DLD1 (cell line): Measurements from ENCODE around the gene SLC7A14.

ENCODE experiments used
- in situ Hi-C: cut with HindIII; loops from 2 replicates; pipeline ENCODE4 v1.10.0; 2017; ENCODE audit warnings: low sequenced_read_pairs

Gene SLC7A14

DNA sequence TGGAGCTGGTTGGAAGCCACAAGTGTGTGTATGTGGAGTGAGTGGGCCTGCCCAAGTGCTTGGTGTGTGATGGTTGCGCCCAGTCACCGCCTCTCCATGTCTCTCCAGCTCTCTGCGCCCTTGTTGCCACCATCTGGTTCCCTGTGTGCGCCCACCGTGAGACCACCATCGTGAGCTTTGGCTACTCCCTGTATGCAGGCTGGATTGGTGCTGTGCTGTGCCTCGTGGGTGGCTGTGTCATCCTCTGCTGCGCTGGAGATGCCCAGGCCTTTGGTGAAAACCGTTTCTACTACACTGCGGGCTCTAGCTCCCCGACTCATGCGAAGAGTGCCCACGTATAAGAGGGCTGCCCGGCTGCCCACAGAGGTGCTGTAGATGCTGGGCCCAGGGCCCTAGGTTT is 153.5 kb downstream of the SLC7A14 start:
- in situ Hi-C loops = no loop called here

- in situ Hi-C loops = no loop called here
Observed at GRCh38 chr3:170431054-170431453, 154.8 kb downstream of the SLC7A14 start.

GRCh38 chr3:170429050-170429449 is 156.8 kb downstream of the SLC7A14 start:
- in situ Hi-C loops = loop anchor here (10.0 kb wide), 1 partner anchor 386 kb away; no protein-coding TSS in a partner anchor

GRCh38 chr3:170428095-170428494 is 157.8 kb downstream of the SLC7A14 start:
- in situ Hi-C loops = loop anchor here (10.0 kb wide), 1 partner anchor 387 kb away; no protein-coding TSS in a partner anchor

DNA sequence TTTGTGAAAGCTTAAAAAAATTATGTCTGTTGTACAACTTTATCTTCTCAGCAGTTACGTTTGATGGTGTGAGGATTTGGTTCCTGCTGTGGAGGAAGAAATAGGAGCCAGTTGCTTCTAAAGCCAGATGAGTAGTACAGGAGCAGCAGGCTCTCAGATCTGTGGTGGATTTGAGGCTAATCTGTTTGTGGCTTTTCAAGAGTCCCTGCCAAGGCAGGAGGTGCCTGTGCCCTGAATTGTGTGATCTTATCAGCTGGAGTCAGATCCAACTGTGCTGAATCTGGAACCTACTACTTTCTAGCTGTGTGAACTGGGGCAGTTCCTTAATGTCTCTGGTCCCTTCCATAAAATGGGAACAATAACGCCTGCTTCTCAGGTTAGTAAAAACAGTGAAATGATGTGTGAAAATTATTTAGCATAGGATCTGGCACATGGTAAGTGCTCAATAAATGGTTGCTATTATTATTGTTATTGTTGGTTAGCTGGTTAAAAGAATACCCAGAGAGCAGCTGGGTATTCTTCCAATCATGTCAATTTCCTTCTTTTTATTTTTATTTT is 159.6 kb downstream of the SLC7A14 start:
- in situ Hi-C loops = loop anchor here (10.0 kb wide), 1 partner anchor 388 kb away; no protein-coding TSS in a partner anchor

GRCh38 chr3:170425491-170426239 is 160.2 kb downstream of the SLC7A14 start:
- in situ Hi-C loops = loop anchor here (10.0 kb wide), 1 partner anchor 389 kb away; no protein-coding TSS in a partner anchor

GRCh38 chr3:170424879-170425278 is 161.0 kb downstream of the SLC7A14 start:
- in situ Hi-C loops = loop anchor here (10.0 kb wide), 1 partner anchor 390 kb away; no protein-coding TSS in a partner anchor

GRCh38 chr3:170423001-170423615 is 162.8 kb downstream of the SLC7A14 start:
- in situ Hi-C loops = loop anchor here (10.0 kb wide), 1 partner anchor 392 kb away; no protein-coding TSS in a partner anchor

DNA sequence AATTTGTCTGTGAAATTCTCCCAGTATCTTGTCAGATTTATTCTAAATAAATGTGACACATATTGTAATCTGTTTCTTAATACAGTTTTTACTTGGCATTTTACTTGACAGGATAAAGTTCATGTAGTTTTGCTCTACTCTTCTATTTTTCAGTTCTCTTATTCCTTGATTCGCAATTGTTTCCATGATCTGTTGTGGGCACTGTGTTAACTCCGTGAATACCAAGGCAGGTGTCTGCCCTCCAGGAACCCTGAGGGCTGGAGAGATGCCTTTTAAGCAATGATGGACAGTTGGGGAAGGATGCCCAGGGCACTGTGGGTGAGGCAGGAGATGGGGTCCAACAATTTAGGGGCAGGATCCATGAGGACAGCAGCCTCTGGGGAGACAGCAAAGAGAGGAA is 164.1 kb downstream of the SLC7A14 start:
- in situ Hi-C loops = loop anchor here (10.0 kb wide), 1 partner anchor 393 kb away; no protein-coding TSS in a partner anchor

- in situ Hi-C loops = loop anchor here (10.0 kb wide), 1 partner anchor 394 kb away; no protein-coding TSS in a partner anchor
Observed at GRCh38 chr3:170421111-170421641, 164.7 kb downstream of the SLC7A14 start.

GRCh38 chr3:170420307-170420821 is 165.5 kb downstream of the SLC7A14 start:
- in situ Hi-C loops = loop anchor here (10.0 kb wide), 1 partner anchor 394 kb away; no protein-coding TSS in a partner anchor

DNA sequence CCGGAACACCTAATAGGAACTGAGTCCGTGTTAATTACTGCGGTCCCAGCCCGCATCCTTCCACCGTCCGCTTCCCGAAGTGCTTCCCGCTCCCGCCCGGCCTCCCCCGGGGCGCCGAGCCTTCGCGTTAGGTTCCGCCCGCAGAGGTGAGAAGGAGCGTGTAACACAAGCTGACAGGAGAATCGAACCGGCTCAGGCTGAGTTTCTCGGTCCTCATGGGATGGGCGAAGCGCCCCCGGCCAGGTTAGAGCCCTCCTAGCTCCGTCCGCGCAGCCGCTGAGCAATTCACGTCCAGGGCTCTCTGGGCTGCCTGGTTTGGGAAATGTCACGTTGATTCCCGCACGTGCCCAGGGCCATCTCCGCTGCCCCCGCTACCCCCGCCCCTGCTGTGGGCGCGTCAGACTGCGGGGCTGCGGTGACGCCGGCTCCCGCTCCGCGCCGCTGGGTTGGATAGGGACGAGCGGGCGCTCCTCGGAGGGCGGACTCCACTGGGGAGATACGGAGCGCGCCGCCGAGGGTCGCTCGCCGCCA is 166.3 kb downstream of the SLC7A14 start:
- in situ Hi-C loops = loop anchor here (10.0 kb wide), 1 partner anchor 395 kb away; no protein-coding TSS in a partner anchor

DNA sequence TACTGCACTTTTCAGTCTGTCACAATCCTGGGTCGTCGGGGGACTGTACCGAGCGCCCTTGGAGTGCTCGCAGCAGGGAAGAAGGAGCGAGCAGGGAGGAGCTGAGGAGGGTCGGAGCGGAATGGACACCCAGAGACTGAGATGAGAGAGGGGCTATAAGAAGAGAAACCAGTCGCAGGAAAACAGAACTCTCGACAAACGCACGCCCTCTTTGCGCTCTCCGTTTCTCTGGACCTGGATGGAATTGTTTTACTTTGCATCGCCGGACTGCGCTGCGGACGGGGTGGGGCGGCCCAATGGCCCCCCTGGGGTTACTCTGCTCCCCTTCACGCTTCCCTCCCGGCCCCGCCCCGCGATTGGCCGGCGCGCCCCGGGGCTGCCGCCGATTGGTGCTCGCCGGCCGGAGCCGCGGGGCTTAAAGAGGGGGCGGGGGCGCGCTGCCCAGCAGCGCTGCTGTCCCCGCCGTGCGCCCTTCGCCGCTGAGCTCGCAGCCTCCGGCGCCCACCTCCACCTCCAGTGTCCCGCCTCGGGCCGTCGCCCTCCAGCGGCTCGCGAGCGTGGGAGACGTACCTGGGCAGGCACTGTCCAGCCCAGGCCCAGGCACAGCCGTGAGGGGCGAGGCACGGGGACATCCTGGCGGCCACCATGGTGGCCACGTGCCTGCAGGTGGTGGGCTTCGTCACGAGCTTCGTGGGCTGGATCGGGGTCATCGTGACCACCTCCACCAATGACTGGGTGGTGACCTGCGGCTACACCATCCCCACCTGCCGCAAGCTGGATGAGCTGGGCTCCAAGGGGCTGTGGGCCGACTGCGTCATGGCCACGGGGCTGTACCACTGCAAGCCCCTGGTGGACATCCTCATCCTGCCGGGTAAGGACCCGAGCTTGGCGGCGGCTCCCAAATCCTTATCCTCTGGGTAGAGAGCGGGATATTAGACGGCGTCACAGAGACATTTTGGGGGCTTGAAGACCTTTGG is 167.2 kb downstream of the SLC7A14 start, which contains the start of gene CLDN11:
TSS of gene CLDN11 (plus strand) at position 447 of the 977 bp plus-strand sequence. CDS start at position 646, 199 bp downstream.
- in situ Hi-C loops = no loop called here

DNA sequence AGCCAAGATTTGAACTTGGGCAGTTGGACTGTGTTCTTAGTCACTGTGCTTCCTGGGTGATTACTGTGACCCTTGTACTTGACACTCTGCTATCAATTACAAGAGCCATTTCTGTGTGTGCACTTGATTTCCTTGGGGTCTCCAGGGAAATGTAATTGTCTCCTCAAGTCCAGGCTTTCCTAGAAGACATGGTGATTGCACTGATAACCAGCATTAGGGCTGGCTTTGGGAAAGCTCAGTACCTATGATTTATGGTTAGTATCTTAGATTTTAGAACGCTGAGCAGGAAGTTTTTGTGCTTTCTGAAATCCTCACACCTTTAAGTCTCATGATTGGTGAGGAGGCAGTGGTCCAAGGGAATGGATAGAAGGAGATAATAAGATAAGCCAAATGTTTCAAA is 168.8 kb downstream of the SLC7A14 start:
- in situ Hi-C loops = no loop called here

GRCh38 chr3:170414202-170414663 is 171.6 kb downstream of the SLC7A14 start:
- in situ Hi-C loops = no loop called here

GRCh38 chr3:170413291-170413690 is 172.6 kb downstream of the SLC7A14 start:
- in situ Hi-C loops = no loop called here

DNA sequence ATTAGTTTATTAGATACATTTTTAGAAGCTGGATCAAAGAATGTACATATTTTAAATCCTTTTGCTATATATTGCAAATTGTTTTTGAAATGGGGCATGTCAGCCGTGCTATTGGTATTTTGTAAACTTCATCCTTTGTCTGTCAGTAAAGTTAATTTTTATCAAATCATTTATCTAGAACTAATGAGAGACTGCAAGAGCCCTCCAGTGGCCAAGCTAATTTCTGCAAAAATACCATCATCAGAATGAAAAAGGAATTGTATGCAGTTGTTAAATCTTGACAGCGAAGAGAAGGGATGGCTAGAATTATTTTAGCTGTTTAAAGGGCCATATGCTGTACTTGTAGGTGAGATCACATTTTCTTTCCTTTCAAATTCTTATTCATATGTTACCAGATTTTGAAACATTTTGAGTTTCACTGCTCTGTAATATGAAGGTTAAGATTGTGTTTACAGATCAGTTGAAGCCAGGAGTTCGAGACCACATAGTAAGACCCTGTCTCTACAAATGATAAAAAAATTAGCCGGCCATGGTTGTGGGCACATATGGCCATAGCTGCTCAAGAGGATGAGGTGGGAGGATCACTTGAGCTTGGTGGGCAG is 175.3 kb downstream of the SLC7A14 start:
- in situ Hi-C loops = no loop called here
